NCI-H146 (cell line): ENCODE measurements around the gene COX15.
"Not testable (repeated sequence)": the region's sequence is repeated elsewhere in the genome, so short reads cannot be mapped to it uniquely, and the experiment has no call there.

Source experiments
- DNase-seq: peaks from one replicate; lab custom pipeline; 2025; lab: John Stamatoyannopoulos, UW

COX15 gene

GRCh38 chr10:99732033-99732842 lies at the start of gene COX15, which contains the start of gene CUTC:
TSS of gene COX15 (minus strand) at chr10:99732127. CDS start at chr10:99732049, 78 bp downstream.
TSS of gene CUTC (plus strand) at chr10:99732234. CDS start at chr10:99732349, 115 bp downstream.
- DNase-seq, result peak; percentile 97

- DNase-seq, result no peak
These were observed 47.4 kb upstream of the COX15 start for GRCh38 chr10:99779335-99779734.

- no peak for DNase-seq
These were observed 46.2 kb upstream of the COX15 start for GRCh38 chr10:99777918-99778714.

GRCh38 chr10:99775850-99776249 lies 43.9 kb upstream of the COX15 start:
- no peak for DNase-seq

- DNase-seq, result no peak
These were observed 38.6 kb upstream of the COX15 start for GRCh38 chr10:99770408-99771045.

- DNase-seq, result no peak
These were observed 37.8 kb upstream of the COX15 start for GRCh38 chr10:99769706-99770105.

GRCh38 chr10:99768556-99768955 lies 36.6 kb upstream of the COX15 start:
- no peak for DNase-seq

GRCh38 chr10:99767901-99768300 lies 36.0 kb upstream of the COX15 start:
- DNase-seq, result no peak

- no peak for DNase-seq
These were observed 34.4 kb upstream of the COX15 start for GRCh38 chr10:99766302-99766681.

GRCh38 chr10:99765672-99766301 lies 33.9 kb upstream of the COX15 start:
- DNase-seq, result no peak

GRCh38 chr10:99761365-99761764 lies 29.4 kb upstream of the COX15 start:
- DNase-seq, result no peak

- no peak for DNase-seq
These were observed 28.4 kb upstream of the COX15 start for GRCh38 chr10:99760321-99760720.

GRCh38 chr10:99758211-99758891 lies 26.4 kb upstream of the COX15 start:
- DNase-seq, result no peak

GRCh38 chr10:99756159-99756558 lies 24.2 kb upstream of the COX15 start:
- DNase-seq, result no peak

GRCh38 chr10:99754670-99755069 lies 22.7 kb upstream of the COX15 start:
- DNase-seq, result no peak

- DNase-seq, result no peak
These were observed 18.7 kb upstream of the COX15 start for GRCh38 chr10:99750641-99751040.

- no peak for DNase-seq
These were observed 17.0 kb upstream of the COX15 start for GRCh38 chr10:99748823-99749451.

GRCh38 chr10:99746166-99746565 lies 14.2 kb upstream of the COX15 start:
- not testable (repeated sequence) for DNase-seq

GRCh38 chr10:99743841-99744240 lies 11.9 kb upstream of the COX15 start:
- no peak for DNase-seq

- DNase-seq, result no peak
These were observed 10.8 kb upstream of the COX15 start for GRCh38 chr10:99742701-99743100.

- no peak for DNase-seq
These were observed 10.3 kb upstream of the COX15 start for GRCh38 chr10:99742254-99742653.
